ENCODE measurements around the gene C3orf49. TPM values are rescaled to one million over a fixed set of nuclear protein-coding genes. Genes with fewer than 3 reads are reported as not detected.

Gene C3orf49
- total RNA-seq, 1 experiment from 2014 or later, result not detected

DNA sequence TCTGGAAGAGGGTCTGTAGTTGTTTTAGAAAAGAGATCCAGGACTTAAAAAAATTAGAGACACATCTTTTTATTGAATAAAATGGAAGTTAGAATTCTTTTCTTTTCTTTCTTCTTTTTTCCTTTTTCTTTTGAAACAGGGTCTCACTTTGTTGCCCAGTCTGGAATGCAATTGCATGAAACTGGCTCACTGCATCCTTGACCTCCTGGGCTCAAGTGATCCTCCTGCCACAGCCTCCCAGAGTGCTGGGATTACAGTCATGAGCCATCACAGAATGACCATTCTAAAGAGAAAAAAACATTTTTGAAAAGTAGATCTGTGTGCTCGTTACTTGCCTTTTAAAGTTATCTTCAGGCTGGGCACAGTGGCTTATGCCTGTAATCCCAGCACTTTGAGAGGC lies 48.1 kb downstream of the C3orf49 start:
- peaks cover 13% of the 10 kb centered on the region for H3K36me3 Mint-ChIP-seq (ENCODE audit: insufficient read depth, unreplicated experiment)
- TF ChIP-seq, protein P1, sequence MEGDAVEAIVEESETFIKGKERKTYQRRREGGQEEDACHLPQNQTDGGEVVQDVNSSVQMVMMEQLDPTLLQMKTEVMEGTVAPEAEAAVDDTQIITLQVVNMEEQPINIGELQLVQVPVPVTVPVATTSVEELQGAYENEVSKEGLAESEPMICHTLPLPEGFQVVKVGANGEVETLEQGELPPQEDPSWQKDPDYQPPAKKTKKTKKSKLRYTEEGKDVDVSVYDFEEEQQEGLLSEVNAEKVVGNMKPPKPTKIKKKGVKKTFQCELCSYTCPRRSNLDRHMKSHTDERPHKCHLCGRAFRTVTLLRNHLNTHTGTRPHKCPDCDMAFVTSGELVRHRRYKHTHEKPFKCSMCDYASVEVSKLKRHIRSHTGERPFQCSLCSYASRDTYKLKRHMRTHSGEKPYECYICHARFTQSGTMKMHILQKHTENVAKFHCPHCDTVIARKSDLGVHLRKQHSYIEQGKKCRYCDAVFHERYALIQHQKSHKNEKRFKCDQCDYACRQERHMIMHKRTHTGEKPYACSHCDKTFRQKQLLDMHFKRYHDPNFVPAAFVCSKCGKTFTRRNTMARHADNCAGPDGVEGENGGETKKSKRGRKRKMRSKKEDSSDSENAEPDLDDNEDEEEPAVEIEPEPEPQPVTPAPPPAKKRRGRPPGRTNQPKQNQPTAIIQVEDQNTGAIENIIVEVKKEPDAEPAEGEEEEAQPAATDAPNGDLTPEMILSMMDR (IDR thresholded peaks at IDR 0.05; ENCODE audit: insufficient read depth in 1 of 2, low read depth in 1 of 2, low read length in 1 of 2, severe bottlenecking in 1 of 2, unreplicated experiment in 1 of 2), result no peak
- no TSS peak for BruUV-seq (replicated peaks)
- ChIA-PET CTCF (no interaction called here), POLR2A (no interaction called here)
- peaks cover 17% of the 10 kb centered on the region for H3K4me1 ChIP-seq
- peaks cover 13% of the 10 kb centered on the region for H3K4me1 Mint-ChIP-seq (ENCODE audit: low read depth, unreplicated experiment)
- H3K27me3 Mint-ChIP-seq (ENCODE audit: insufficient read depth, unreplicated experiment), result no peaks in the 10 kb centered on the region
- no peaks in the 10 kb centered on the region for H3K36me3 ChIP-seq (ENCODE audit: control insufficient read depth, insufficient read depth, low read length)
- H3K27me3 ChIP-seq (replicated peaks; ENCODE audit: control insufficient read depth, insufficient read depth, low read length), result no peaks in the 10 kb centered on the region
- no peak overlapping the region for H3K4me3 Mint-ChIP-seq (ENCODE audit: unreplicated experiment)
- H3K27ac Mint-ChIP-seq (ENCODE audit: unreplicated experiment), result no peak overlapping the region
- intact Hi-C loops (cut with micrococcal nuclease; ENCODE audit: unreplicated experiment), result no loop called here
- H3K9me3 ChIP-seq, result no peaks in the 10 kb centered on the region
- no peak for DNase-seq
- H3K4me3 ChIP-seq (ENCODE audit: low read depth, low read length), result no peak overlapping the region
- no peaks in the 10 kb centered on the region for H3K9me3 Mint-ChIP-seq (ENCODE audit: unreplicated experiment)

DNA sequence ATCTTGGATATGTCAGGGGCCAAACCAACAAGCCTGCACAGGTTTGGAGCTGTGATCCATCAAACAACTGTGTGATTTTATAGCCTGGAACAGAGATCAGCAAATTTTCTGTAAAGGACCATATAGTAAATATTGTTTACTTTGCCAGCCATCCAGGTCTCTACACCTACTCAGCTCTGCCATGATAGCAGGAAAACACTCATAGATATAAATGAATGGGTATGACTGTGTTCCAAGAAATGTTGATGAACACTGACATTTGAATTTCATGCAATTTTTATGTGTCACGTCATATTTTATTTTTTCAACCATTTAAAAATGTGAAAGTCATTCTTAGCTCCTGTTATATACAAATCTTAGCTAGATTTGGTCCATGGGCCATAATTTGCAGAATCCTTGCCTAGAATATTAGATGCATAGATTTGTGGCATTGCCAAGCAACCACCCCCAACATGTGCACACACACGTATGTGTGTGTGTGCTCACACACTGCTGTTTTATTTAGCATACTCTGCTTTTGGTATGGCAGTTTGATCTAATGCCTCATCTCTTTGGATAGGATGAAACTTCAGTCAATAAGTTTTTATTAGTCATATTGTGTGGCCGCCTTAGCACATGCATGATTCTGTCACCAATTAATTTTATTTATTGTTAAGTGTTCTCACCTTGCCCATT lies 51.0 kb downstream of the C3orf49 start:
- Histone ChIP-seq H3K4me3 (ENCODE audit: low read depth, low read length) (no peak overlapping the region), H3K36me3 (ENCODE audit: control insufficient read depth, insufficient read depth, low read length) (no peaks in the 10 kb centered on the region), H3K4me1 (peaks cover 12% of the 10 kb centered on the region), H3K27me3 (replicated peaks; ENCODE audit: control insufficient read depth, insufficient read depth, low read length) (no peaks in the 10 kb centered on the region), H3K9me3 (no peaks in the 10 kb centered on the region)
- ChIA-PET POLR2A (interaction anchor here (0.6 kb wide), 1 partner anchor 42 kb away, joined by 4 read pairs; the partner anchor contains the start of gene SCAANT1), CTCF (no interaction called here)
- TF ChIP-seq, protein P1 (IDR thresholded peaks at IDR 0.05; ENCODE audit: insufficient read depth in 1 of 2, low read depth in 1 of 2, low read length in 1 of 2, severe bottlenecking in 1 of 2, unreplicated experiment in 1 of 2), result no peak
- intact Hi-C loops (cut with micrococcal nuclease; ENCODE audit: unreplicated experiment), result no loop called here
- H3K27ac Mint-ChIP-seq (ENCODE audit: unreplicated experiment), result no peak overlapping the region
- H3K36me3 Mint-ChIP-seq (ENCODE audit: insufficient read depth, unreplicated experiment), result peaks cover 2% of the 10 kb centered on the region
- H3K9me3 Mint-ChIP-seq (ENCODE audit: unreplicated experiment), result no peaks in the 10 kb centered on the region
- peaks cover 6% of the 10 kb centered on the region for H3K4me1 Mint-ChIP-seq (ENCODE audit: low read depth, unreplicated experiment)
- BruUV-seq (replicated peaks), result no TSS peak
- H3K27me3 Mint-ChIP-seq (ENCODE audit: insufficient read depth, unreplicated experiment), result no peaks in the 10 kb centered on the region
- DNase-seq, result no peak
- H3K4me3 Mint-ChIP-seq (ENCODE audit: unreplicated experiment), result no peak overlapping the region

DNA sequence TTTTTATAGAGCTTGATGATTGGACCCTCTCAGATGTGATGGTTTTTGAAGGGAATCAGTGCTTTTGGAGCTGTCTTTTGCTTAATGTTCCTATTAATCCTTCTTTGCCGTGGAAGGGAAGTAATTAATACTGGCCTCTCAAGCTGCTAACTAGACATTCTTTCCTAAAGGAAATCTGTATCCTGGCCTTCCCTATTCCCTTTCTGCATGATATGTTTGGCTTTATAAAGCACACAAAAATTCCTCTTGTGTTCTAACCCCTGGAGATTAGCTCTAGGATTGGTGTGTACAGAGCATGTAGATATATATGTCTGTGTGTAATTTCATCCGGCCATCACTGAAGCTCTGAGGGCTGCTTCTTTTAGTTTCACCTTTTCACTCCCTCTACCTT lies 51.5 kb downstream of the C3orf49 start:
- H3K36me3 ChIP-seq (ENCODE audit: control insufficient read depth, insufficient read depth, low read length), result no peaks in the 10 kb centered on the region
- H3K27ac Mint-ChIP-seq (ENCODE audit: unreplicated experiment), result no peak overlapping the region
- TF ChIP-seq, protein P1 (IDR thresholded peaks at IDR 0.05; ENCODE audit: insufficient read depth in 1 of 2, low read depth in 1 of 2, low read length in 1 of 2, severe bottlenecking in 1 of 2, unreplicated experiment in 1 of 2), result no peak
- no peaks in the 10 kb centered on the region for H3K9me3 ChIP-seq
- H3K4me1 Mint-ChIP-seq (ENCODE audit: low read depth, unreplicated experiment), result peaks cover 6% of the 10 kb centered on the region
- ChIA-PET CTCF (interaction anchor here (0.6 kb wide), 1 partner anchor 9 kb away, joined by 3 read pairs; no protein-coding TSS in a partner anchor), POLR2A (interaction anchor here (0.6 kb wide), 1 partner anchor 42 kb away, joined by 4 read pairs; the partner anchor contains the start of gene SCAANT1)
- no peak for DNase-seq
- no peaks in the 10 kb centered on the region for H3K27me3 ChIP-seq (replicated peaks; ENCODE audit: control insufficient read depth, insufficient read depth, low read length)
- H3K4me3 ChIP-seq (ENCODE audit: low read depth, low read length), result no peak overlapping the region
- no peaks in the 10 kb centered on the region for H3K27me3 Mint-ChIP-seq (ENCODE audit: insufficient read depth, unreplicated experiment)
- H3K4me3 Mint-ChIP-seq (ENCODE audit: unreplicated experiment), result no peak overlapping the region
- intact Hi-C loops (cut with micrococcal nuclease; ENCODE audit: unreplicated experiment), result no loop called here
- H3K36me3 Mint-ChIP-seq (ENCODE audit: insufficient read depth, unreplicated experiment), result no peaks in the 10 kb centered on the region
- peaks cover 8% of the 10 kb centered on the region; the same call in 1 of the 2 replicates for H3K4me1 ChIP-seq
- BruUV-seq (replicated peaks), result no TSS peak
- H3K9me3 Mint-ChIP-seq (ENCODE audit: unreplicated experiment), result no peaks in the 10 kb centered on the region

All from Caco-2 (cell line).